HG03571 (cell line): ENCODE data around the gene ASL.
"Not testable (repeated sequence)": the region's sequence is repeated elsewhere in the genome, so short reads cannot be mapped to it uniquely, and the experiment has no call there.

Experiments
- ATAC-seq: cut with Tn5 transposase; IDR thresholded peaks from one replicate; pipeline ENCODE4 v1.9.1; 2021; ENCODE audit not compliant: unreplicated experiment

Gene ASL

DNA sequence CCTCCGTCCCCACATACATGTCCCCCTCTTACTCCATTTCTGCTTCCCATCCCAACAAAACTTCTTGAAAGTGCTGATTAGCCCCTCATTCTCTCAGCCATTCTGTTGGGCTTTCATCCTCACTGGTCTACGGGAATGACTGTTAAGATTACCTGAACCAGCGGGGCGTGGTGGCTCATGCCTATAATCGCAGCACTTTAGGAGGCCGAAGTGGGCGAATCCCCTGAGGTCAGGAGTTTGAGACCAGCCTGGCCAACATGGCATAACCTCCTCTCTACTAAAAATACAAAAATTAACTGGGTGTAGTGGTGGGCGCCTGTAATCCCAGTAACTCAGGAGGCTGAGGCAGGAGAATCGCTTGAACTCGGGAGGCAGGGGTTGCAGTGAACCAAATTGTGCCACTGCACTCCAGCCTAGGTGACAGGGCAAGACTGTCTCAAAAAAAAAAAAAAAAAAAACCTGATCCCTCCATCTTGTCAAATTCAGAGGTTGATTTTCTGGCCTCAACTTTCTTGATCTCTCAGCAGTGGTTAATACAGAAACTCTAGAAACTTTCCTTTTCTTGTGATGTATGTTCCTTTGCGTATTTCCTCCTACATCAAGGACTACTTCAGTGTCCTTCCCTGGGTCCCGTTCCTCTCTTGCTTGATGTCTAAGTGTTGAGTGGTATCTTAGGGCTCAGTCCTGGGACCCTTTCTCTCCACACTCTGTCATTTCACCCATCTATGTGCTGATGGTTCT, 41.2 kb downstream of the ASL start:
- ATAC-seq: not testable (repeated sequence)

DNA sequence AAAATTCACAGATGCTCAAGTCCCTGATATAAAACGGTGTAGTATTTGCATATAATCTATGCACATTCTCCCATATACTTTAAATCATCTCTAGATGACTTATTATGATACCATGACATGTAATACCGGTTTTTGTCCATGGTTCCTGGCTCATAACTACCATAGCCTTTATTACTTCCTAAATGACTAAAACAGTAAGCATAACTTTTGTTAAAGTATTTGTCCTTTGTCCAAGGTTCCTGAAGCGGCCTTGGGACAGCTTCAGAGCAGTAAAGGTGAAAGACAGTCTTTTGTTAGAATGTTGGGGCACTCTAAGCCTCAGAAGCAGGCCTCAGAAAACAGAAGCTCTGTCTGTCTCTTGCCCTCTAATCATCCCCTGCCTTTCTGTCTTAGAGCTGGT, 43.0 kb downstream of the ASL start:
- no peak for ATAC-seq

DNA sequence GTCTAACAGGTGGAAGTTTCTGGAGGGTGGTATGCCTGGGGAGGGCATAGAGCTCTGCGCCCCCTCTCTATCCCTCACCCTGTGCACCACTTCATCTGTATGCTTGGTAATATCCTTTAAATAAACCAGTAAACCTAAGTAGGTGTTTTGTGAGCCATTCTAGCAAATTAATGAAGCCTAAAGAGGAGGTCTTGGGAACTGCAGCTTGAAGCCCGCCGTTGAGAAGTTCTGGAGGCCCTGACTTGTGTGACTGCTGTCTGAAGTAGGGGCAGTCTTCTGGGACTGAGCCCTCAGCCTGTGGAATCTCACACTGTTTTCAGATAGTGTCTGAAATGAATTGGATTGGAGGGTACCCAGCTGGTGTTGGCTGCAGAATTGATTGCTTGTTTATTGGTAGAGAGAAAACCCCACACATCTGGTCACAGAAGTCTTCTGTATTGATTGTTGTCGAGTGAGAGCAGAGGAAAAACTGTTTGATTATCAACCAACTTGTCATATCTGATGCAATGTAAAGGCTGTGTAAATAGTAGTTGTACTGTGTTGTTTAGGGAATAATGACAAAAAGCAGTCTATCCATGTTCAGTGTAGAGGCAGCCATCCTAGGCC, 43.7 kb downstream of the ASL start:
- no peak for ATAC-seq

DNA sequence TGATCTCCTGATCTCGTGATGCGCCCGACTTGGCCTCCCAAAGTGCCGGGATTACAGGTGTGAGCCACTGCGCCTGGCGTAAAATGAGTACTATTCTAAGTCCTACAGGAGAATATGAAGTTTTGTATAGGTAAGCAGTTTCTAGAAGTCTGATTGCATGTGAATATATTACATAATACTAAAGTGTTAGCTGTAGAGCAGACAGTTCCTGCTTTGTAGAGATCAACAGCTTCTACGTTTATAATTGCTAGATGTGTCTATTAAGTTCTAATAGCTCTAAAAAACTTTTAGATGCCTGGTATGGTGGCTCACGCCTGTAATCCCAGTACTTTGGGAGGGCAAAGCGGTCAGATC, 47.5 kb downstream of the ASL start:
- ATAC-seq: no peak

DNA sequence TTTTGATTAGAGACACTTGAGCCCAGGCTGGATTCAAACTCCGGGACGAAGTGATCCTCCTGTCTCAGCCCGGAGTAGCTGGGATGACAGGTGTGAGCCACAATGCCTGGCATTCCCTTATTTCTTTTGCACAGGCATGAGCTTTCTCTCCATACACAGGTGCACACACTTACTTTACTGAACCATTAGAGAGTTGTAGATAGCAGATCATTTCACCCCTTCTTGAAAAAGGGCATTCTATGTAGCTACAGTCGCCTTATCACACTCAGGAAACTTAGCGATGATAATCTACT, 48.9 kb downstream of the ASL start:
- not testable (repeated sequence) for ATAC-seq

DNA sequence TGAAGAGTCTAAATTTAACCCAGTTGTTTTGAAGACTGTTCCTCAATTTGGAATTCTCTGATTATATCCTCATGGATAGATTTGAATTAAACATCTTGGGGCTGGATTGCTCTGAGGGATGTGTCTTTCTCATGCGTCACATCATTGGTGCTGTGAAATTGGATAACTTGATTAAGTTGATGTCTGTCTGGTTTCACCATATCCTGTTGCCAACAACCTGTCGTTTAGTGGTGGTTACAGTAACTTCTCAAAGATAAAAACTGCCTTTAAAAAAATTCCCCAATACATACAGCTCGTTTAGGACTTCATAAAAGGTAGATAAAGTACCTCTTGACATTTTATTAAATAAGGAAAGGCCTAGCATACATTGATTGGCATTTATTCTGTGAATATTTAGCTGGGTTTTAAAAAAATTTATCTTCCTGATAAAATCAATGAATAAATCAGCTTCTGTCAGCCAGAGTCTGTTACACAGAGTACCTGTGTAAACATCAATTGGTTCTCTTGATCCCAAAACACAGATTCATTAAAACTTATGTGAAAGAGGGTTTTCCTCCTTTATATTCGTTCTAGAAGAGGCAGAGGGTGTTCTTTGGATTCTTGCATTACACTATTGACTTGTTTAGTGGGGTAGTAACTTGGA, 49.6 kb downstream of the ASL start:
- ATAC-seq: no peak

DNA sequence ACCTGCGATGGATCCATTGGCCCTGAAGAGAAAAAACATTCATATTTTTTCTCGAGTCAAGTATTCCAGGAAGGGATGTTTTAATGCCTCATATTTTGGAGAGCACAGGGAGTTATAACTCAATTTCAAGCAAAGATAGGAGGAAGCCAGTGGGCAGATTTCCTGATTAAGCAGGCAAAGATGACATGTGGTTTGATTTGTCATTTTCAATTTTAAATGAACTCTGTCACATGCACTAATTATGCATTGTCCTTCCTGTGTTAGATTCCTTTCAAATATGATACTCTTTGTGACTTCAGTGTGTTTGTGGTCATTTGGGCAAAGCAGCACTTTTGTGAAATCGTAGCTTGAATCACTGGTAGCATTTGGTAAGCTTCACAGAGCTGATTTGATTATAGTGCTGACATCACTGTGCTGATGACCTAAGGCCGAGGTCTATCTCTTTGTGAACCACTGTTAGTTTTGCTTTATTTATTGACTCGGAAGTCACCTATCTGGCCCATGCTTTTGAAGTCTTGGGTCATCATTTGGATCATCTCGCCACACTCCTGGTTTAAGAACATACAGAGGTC, 50.2 kb downstream of the ASL start:
- not testable (repeated sequence) for ATAC-seq

DNA sequence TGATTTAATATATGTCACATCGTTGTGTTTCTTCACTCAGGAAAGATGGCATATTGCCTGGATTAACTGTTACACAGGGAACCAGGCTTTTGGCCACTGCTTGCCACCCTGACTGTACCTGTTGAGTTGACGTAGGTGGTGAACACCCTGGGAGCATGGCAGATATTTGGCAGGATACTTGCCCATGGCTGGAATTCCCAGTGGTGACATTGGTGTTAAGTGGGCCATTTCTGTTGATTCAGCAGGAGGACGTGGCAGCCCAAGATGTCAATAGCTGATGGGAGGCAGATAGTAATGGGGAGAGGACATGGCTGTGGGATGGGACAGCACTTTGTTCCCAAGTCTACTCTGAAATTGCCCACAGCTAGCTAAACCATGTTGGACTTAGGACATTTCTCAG, 51.6 kb downstream of the ASL start:
- ATAC-seq: not testable (repeated sequence)

DNA sequence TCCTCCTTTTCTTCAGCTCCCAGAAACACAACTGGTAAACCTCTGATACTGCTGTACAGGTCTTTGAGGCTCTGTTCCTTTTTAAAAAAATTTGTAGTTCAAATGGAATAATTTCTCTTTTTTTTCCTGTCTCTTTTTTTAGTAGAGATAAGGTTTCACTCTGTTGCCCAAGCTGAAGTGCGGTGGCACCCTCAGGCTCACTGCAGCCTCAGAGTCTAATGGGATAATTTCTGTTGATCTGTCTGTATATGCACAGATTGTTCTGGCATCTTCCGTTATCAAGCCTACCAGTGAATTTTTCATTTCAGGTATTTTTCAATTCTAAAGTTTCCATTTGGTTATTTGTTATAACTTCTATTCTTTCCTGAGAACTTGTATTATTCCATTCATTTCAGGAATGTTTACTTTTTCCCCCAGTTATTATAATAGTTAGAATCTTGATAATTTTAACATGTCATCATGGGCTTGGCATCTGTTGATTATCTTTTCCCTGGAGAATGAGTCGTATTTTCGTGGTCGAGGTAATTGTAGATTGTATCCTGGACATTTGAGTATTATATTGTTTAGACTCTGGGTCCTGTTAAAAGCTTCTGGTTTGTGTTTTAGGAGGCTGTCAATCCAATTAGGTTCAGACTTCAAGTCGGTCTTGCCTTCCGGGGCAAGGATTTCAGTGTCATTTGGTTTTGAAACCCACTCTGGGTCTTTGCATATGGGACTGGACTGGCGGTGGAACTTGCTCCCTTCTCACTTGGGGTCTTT, 63.6 kb downstream of the ASL start:
- ATAC-seq: no peak

DNA sequence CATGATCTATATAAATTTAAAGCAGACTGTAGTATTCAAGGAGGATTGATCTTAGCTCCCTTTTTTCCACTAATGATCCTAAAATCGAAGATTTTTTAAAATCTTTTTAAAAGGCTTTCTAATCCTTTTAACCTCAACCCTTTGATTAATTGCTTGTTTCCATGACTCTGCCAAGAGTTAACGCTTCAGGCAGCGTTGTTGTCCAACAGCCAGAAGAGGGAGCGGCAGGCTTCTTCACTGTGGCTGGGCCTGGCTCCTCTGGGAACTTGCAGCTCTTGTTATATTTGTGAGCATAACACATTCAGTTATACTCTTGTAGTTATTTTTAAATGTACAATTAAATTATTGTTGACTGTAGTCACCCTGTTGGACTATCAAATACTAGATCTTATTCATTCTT, 65.3 kb downstream of the ASL start:
- ATAC-seq: no peak

DNA sequence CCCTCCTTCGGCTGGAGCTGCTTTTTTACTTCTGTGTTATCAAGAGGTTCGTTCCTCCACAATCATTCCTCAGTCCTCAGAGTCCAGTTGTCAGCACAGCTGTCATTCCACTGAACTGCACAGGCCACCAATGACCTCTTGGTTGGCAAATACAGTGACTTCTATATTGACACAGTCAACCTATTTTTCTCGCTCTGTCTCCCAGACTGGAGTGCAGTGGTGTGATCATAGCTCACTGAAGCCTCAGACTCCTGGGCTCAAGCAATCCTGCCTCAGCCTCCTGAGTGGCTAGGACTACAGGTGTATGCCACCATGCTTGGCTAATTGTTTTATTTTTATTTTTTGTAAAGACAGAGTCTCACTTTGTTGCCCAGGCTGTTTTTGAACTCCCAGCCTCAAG, 66.7 kb downstream of the ASL start:
- ATAC-seq: no peak

DNA sequence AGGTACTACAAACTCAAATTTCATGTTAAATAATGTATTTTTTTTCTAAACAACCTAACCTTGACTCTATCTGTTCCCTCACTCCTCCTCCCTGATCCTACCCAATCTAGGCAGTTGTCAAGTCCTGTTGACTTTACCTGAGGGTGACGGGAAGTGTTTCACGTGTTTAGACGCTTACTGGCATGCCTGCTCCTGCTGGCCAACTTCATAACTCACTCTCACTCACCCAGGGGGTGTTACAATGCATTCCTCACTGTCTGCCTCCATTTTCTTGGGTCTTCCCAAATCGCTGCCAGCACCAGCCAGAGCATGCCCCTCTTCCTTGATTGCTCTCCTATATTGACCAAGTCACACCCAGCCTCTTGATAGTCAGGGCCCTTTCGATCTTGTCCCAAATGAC, 67.4 kb downstream of the ASL start:
- no peak for ATAC-seq
